Aorta (tissue), 5 donors: ENCODE data around the gene FAM229A. TPM values are rescaled to one million over a fixed set of nuclear protein-coding genes. Genes with fewer than 3 reads are reported as not detected.
A peak's percentile ranks its signal among the peaks of the same experiment; 100 is the strongest.

Source experiments
- ATAC-seq: fragments of 200-7000 bp; cut with Tn5 transposase; one replicate; pipeline ENCODE4 v1.9.1; 2022; ENCODE audit warnings: moderate library complexity; ENCODE audit not compliant: low FRiP score
- DNase-seq, 2 donors: peaks; one replicate each; pipeline ENCODE4 v3.0.0-alpha.2; 2020
- H3K27ac ChIP-seq, 2 donors: one replicate each; pipeline ENCODE4 v1.5.1; 2013; ENCODE audit warnings: low read length in 2 of 2, mild to moderate bottlenecking in 2 of 2, moderate library complexity in 2 of 2, control low read depth in 1 of 2, inconsistent platforms in 1 of 2, low read depth in 1 of 2
- H3K27me3 ChIP-seq, 2 donors: one replicate each; pipeline ENCODE4 v1.6.1; 2013; ENCODE audit warnings: control low read depth in 1 of 2, low read length in 1 of 2, mild to moderate bottlenecking in 1 of 2, moderate library complexity in 1 of 2; ENCODE audit not compliant: insufficient read depth in 2 of 2, control insufficient read depth in 1 of 2
- H3K36me3 ChIP-seq, 2 donors: one replicate each; pipeline ENCODE4 v1.6.1; 2013; ENCODE audit warnings: control low read depth in 1 of 2, low read length in 1 of 2, mild to moderate bottlenecking in 1 of 2; ENCODE audit not compliant: insufficient read depth in 2 of 2, control insufficient read depth in 1 of 2
- H3K4me1 ChIP-seq, 2 donors: one replicate each; pipeline ENCODE4 v1.6.1; 2013; ENCODE audit warnings: low read length in 2 of 2, control low read depth in 1 of 2, mild to moderate bottlenecking in 1 of 2, moderate library complexity in 1 of 2; ENCODE audit not compliant: insufficient read depth in 2 of 2, control insufficient read depth in 1 of 2
- H3K4me3 ChIP-seq, 2 donors: one replicate each; pipeline ENCODE4 v1.5.1; 2013; ENCODE audit warnings: low read length in 2 of 2, control low read depth in 1 of 2, mild to moderate bottlenecking in 1 of 2
- H3K9me3 ChIP-seq: one replicate; pipeline ENCODE4 v1.6.1; 2013; ENCODE audit warnings: mild to moderate bottlenecking, low read length; ENCODE audit not compliant: control insufficient read depth
- WGBS, 2 donors: extraction: QIAGEN DNeasy Blood & Tissue Kit; methylation state at CpG; one replicate each; pipeline ENCODE4 v1.1.7; 2013; 5-methylcytosine and 5-hydroxymethylcytosine counted together
- intact Hi-C, 2 donors: fragments of 100-400 bp; cut with DNase I; formaldehyde crosslinking; loops; one replicate each; pipeline versions ENCODE4 v1.14.2 to v1.15.0; 2022
- polyA plus RNA-seq, 2 donors: library from polyadenylated mRNA; stranded (reverse); fragments of 200-250 nt; gene quantifications; one replicate each; pipeline ENCODE4 v1.2.3, GENCODE V29; 2013
- total RNA-seq, 2 donors: library from RNA; stranded (reverse); fragmentation: NEBNext Ultra II Directional; extraction: Animal tissue kit (Norgen Biotek cat#: 25700); gene quantifications; one replicate each; pipeline ENCODE4 v1.2.1, GENCODE V29; 2021
- donor health status: healthy with polysubstance abuse.
- donor health status: Bipolar disorder and iron deficiency.
- donor health status: DM: no; HTN: no; CAD: no.
- donor health status: DM: no; HTN: no; CAD: no.
- donor health status: DM: yes; HTN: yes; CAD: no.

The FAM229A gene
- total and polyA plus RNA-seq, 4 donors: 2.3 to 40.1 (median 9.1) TPM

GRCh38 chr1:32330558-32331151 is 31.6 kb downstream of the FAM229A start:
- intact Hi-C loops: no loop called here
- DNase-seq: peak in 1 of 2 donors; percentile 53
- ATAC-seq: no peak
- Histone ChIP-seq H3K36me3 (peaks cover 6 to 15% of the 10 kb centered on the region in 2 donors), H3K4me3 (no peak overlapping the region), H3K9me3 (no peaks in the 10 kb centered on the region), H3K27ac (no peak overlapping the region), H3K27me3 (no peaks in the 10 kb centered on the region), H3K4me1 (no peaks in the 10 kb centered on the region)
- WGBS, 2 donors: 86 to 93% methylated on average over 12 of the region's 12 CpGs

- Histone ChIP-seq H3K4me3 (no peak overlapping the region), H3K4me1 (no peaks in the 10 kb centered on the region), H3K9me3 (no peaks in the 10 kb centered on the region), H3K27me3 (no peaks in the 10 kb centered on the region), H3K27ac (no peak overlapping the region), H3K36me3 (peaks cover 6 to 15% of the 10 kb centered on the region in 2 donors)
- DNase-seq: no peak
- ATAC-seq: no peak
- intact Hi-C loops: no loop called here
- WGBS, 2 donors: 86 to 93% methylated on average over 4 of the region's 4 CpGs
Measured at GRCh38 chr1:32329931-32330466, 32.3 kb downstream of the FAM229A start.

GRCh38 chr1:32327204-32327603 is 35.1 kb downstream of the FAM229A start:
- DNase-seq (peak in 1 of 2 donors; percentile 51), ATAC-seq (no peak)
- Histone ChIP-seq H3K36me3 (peaks cover 6 to 10% of the 10 kb centered on the region in 2 donors), H3K9me3 (no peaks in the 10 kb centered on the region), H3K27me3 (no peaks in the 10 kb centered on the region), H3K4me1 (no peaks in the 10 kb centered on the region), H3K4me3 (no peak overlapping the region), H3K27ac (no peak overlapping the region)
- WGBS, 2 donors: 92 to 95% methylated on average over 11 of the region's 11 CpGs
- intact Hi-C loops: no loop called here

GRCh38 chr1:32321712-32322291 is 40.5 kb downstream of the FAM229A start:
- no peaks in the 10 kb centered on the region for H3K27me3 ChIP-seq
- intact Hi-C loops: no loop called here
- no peaks in the 10 kb centered on the region for H3K9me3 ChIP-seq
- peaks cover under 1 to 2% of the 10 kb centered on the region in 2 donors for H3K36me3 ChIP-seq
- no peak overlapping the region for H3K27ac ChIP-seq
- H3K4me3 ChIP-seq: no peak overlapping the region
- no peak for ATAC-seq
- no peaks in the 10 kb centered on the region for H3K4me1 ChIP-seq
- DNase-seq: no peak
- 28 to 38% methylated on average over 5 of the region's 5 CpGs for WGBS, 2 donors

- no peaks in the 10 kb centered on the region for H3K27me3 ChIP-seq
- no peak for DNase-seq
- no peak for ATAC-seq
- H3K4me1 ChIP-seq: no peaks in the 10 kb centered on the region
- peaks cover 2% of the 10 kb centered on the region in 2 donors for H3K36me3 ChIP-seq
- WGBS, 2 donors: 97 to 98% methylated on average over 10 of the region's 10 CpGs
- H3K4me3 ChIP-seq: no peak overlapping the region
- intact Hi-C loops: no loop called here
- no peak overlapping the region for H3K27ac ChIP-seq
- H3K9me3 ChIP-seq: no peaks in the 10 kb centered on the region
Measured at GRCh38 chr1:32318127-32318869, 44.0 kb downstream of the FAM229A start.

- intact Hi-C loops: no loop called here
- 71 to 79% methylated on average over 3 of the region's 3 CpGs for WGBS, 2 donors
- H3K4me1 ChIP-seq: no peaks in the 10 kb centered on the region
- no peaks in the 10 kb centered on the region for H3K27me3 ChIP-seq
- H3K4me3 ChIP-seq: no peak overlapping the region
- DNase-seq (no peak), ATAC-seq (no peak)
- peaks cover 2% of the 10 kb centered on the region in 2 donors for H3K36me3 ChIP-seq
- no peaks in the 10 kb centered on the region for H3K9me3 ChIP-seq
- no peak overlapping the region for H3K27ac ChIP-seq
Measured at GRCh38 chr1:32316903-32317277, 45.4 kb downstream of the FAM229A start.

GRCh38 chr1:32311709-32312393 is 50.4 kb downstream of the FAM229A start:
- H3K27ac ChIP-seq: no peak overlapping the region
- DNase-seq (no peak), ATAC-seq (no peak)
- 66 to 69% methylated on average over 2 of the region's 2 CpGs for WGBS, 2 donors
- no peaks in the 10 kb centered on the region for H3K4me1 ChIP-seq
- H3K9me3 ChIP-seq: no peaks in the 10 kb centered on the region
- intact Hi-C loops: no loop called here
- H3K27me3 ChIP-seq: no peaks in the 10 kb centered on the region
- H3K36me3 ChIP-seq: peaks cover 0 to 2% of the 10 kb centered on the region in 2 donors
- no peak overlapping the region for H3K4me3 ChIP-seq
